HG03108 (cell line): Measurements from ENCODE around the gene PLEKHM2.

Experiments used
- ATAC-seq: cut with Tn5 transposase; IDR thresholded peaks from one replicate; pipeline ENCODE4 v1.9.1; 2021; ENCODE audit warnings: moderate library complexity; ENCODE audit not compliant: unreplicated experiment

PLEKHM2 gene

GRCh38 chr1:15724949-15725880, 41.1 kb downstream of the PLEKHM2 start:
- no peak for ATAC-seq

DNA sequence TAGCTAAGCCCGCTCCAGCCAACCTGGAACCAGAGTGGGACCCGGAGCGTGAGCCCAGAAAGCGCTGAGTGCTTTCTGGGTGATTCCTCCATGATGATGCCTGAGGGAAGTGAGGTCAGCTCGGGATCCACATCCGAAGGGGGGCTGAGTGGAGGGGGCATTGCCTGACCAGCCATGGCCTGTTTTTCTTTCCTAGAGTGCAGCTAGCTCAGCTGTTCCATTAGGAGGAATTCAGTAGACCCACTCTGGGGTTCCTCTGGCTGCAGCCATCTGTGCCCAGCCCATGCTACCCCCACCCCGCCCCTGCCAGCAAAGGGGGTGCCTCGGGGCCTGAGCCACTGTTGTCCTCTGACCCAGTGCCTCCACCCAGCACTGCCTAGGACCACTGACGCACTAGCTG, 42.4 kb downstream of the PLEKHM2 start:
- ATAC-seq: no peak

- ATAC-seq: no peak
Observed at GRCh38 chr1:15727021-15727420, 42.9 kb downstream of the PLEKHM2 start.

DNA sequence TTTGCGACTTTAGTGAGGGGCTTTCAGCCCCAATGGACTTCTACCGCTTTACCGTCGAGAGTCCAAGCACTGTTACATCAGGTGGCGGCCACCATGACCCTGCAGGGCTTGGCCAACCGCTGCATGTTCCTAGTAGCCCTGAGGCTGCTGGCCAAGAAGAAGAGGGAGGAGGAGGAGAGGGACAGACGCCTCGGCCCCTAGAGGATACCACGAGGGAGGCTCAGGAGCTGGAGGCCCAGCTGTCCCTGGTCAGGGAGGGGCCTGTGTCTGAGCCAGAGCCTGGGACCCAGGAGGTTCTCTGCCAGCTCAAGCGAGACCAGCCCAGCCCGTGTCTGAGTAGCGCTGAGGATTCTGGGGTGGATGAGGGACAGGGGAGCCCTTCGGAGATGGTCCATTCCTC, 43.3 kb downstream of the PLEKHM2 start:
- ATAC-seq: no peak

- ATAC-seq: no peak
Observed at GRCh38 chr1:15727866-15728534, 43.9 kb downstream of the PLEKHM2 start.

- no peak for ATAC-seq
Observed at GRCh38 chr1:15728937-15729657, 45.0 kb downstream of the PLEKHM2 start.

GRCh38 chr1:15730423-15730822, 46.3 kb downstream of the PLEKHM2 start:
- no peak for ATAC-seq

GRCh38 chr1:15730936-15731335, 46.8 kb downstream of the PLEKHM2 start:
- ATAC-seq: no peak

DNA sequence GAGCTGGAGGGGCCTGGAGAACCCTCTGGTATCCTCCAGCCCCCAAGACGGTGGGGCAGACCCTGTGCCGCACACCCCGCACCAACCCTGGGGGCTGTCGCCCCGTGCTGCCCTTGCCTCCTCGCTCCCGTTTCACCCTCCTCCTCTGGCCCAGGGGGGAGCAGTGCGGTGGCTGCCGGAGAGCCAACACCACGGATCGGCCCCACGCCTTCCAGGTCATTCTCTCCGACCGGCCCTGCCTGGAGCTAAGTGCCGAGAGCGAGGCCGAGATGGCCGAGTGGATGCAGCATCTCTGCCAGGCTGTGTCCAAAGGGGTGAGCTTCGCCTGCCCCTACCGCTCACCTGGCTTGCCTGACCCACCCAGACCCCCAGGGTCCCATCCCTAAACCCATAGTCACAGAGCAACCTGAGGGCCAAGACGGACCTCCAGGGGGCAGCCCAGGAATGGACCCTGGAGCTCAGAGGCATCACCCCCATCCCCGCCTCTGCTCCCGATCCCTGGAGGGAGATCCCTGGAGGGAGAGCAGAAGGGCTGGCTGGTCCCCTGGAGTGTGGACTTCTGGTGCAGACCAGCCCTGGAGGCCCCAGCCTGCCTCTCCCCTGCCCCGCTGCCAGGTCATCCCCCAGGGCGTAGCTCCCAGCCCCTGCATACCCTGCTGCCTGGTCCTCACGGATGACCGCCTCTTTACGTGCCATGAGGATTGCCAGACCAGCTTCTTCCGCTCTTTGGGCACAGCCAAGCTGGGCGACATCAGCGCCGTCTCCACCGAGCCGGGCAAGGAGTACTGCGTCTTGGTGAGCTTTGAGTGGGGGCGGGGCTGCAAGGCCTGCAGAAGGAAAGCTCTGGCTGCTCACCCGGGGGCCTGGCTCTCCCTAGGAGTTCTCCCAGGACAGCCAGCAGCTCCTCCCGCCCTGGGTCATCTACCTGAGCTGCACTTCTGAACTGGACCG, 47.9 kb downstream of the PLEKHM2 start:
- no peak for ATAC-seq

DNA sequence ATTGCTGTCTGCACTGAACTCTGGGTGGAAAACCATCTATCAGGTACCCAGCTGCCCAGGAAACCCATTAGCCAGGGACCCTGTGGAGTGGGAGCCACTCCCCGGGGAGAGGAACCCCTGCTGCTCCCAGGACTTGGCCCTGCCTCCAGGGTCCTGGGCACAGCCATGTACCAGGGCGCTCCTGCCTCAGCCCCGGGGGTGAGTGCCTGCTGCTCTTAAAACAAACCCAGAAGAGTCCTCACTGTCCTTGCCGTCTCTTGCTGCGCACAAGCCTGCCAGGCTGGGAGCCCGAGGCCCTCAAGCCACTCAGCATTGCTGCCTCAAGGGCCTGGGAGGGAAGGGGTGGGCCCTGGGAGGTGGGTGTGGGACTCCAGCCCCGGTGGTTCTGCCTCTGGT, 48.6 kb downstream of the PLEKHM2 start:
- no peak for ATAC-seq

DNA sequence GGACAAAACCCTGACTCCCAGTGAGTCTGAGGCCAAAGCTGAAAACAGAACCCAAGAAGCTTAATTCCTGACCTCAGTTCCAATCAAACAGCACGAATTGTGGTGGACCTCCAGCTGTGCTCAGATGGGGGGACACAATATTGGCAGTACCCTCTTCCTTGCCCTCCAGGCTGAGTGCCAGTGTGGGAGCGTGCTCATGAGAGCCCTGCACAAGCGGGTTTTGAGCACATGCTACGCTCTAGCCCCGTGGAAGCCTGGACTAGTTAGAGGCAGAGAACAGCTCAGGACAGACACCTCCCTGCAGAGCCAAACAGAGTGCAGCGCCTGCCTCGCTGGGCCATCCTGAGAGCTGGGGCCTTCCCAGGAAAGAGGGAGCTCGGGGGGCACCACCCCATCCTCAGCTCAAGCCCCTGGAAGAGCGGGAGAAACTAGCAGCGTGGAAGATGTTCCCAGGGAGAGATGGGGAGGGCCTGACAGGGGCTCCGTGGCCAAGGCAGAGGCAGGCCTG, 49.2 kb downstream of the PLEKHM2 start:
- ATAC-seq: no peak

GRCh38 chr1:15733726-15734226, 49.7 kb downstream of the PLEKHM2 start:
- ATAC-seq: no peak

GRCh38 chr1:15734296-15734695, 50.2 kb downstream of the PLEKHM2 start:
- ATAC-seq: no peak

- no peak for ATAC-seq
Observed at GRCh38 chr1:15734901-15735300, 50.8 kb downstream of the PLEKHM2 start.

DNA sequence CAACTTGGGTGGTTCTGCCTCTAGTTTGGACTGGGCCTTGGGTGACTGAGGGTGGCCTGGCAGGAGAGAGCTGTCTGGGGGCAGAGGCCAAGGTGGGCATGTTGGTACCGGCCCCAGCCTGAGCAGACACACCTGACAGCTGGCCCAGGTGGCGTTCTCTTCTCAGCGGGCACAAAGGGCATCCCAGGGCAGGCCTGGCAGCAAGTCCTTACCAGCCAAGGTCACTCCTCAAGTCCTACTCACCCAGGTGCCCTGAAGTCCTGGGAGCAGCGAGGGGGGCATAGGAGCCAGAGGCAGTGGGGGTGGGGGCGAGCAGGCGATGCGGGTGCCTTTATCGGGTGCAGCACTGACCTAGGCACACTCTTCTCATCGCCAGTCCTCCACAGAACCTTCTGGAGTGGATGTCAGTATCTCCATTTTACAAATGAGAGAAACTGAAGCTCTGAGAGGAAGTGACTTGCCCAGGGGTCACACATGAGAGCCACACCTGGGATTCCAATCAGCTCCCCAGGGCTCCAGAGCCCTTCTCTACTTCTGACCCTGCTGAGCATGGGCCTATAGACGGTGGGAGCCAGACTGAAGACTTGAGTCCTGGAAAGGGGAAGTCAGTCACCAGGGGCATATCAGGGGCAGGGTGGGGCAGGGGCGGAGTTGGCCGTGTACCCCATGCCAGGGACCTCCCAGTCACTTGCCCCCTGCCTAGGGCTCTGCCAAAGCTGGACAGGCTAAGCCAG, 51.4 kb downstream of the PLEKHM2 start:
- ATAC-seq: no peak

DNA sequence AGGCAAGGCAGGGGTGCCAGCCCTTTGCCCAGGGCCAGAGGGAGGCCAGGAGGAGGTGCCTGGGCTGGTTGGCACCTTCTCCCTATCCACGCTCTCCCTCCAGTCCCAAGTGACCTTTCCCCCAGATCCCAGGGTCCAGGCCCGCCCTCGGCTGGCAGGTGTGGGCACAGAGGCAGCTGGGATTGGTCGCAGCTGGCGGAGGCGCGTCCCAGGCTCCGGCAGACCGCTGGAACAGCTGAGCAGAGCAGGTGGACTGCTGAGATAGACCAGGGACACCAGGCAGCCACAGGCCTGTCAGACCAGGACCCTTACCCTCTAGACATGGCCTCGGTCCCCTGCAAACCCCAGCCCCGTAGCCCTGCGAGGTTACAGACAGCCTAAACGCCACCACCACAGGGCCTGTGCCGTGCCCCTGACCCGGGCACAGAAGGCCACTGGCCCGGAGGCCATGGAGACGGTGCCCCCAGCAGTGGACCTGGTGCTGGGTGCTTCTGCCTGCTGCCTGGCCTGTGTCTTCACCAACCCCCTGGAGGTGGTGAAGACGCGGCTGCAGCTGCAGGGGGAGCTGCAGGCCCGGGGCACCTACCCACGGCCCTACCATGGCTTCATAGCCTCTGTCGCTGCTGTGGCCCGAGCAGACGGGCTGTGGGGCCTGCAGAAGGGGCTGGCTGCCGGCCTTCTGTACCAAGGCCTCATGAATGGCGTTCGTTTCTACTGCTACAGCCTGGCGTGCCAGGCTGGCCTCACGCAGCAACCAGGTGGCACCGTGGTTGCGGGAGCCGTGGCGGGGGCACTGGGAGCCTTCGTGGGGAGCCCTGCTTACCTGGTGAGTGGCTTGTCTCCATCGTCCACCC, 52.1 kb downstream of the PLEKHM2 start, which contains the start of gene SLC25A34:
Gene SLC25A34, plus strand, starts transcription at position 221 of the 854 bp plus-strand sequence. Its CDS starts 228 bp downstream, at position 449.
- ATAC-seq: no peak

DNA sequence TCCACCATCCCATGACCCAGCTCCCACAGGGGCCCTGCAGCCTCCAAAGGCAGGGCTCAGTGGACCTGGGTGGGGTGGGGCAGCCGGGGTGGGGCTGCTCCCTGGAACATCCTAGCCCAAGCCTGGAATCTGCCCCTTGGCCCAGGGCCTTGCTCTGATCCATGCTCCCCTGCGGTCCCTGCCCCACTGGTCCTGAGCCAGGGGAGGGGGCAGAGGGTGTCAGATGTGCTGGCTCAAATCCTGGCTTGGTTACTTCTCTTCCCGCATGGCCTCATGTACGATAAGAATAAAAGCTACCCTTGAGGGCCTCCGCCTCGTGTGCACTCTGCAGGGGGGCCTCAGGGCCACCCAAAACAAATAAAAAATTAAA, 52.8 kb downstream of the PLEKHM2 start:
- no peak for ATAC-seq
